ENCODE results near the gene C2CD3. TPM values are rescaled to one million over a fixed set of nuclear protein-coding genes. Genes with fewer than 3 reads are reported as not detected.

The C2CD3 gene
- polyA plus RNA-seq, 3 donors = 0.87 to 12.1 (median 2.9) TPM

DNA sequence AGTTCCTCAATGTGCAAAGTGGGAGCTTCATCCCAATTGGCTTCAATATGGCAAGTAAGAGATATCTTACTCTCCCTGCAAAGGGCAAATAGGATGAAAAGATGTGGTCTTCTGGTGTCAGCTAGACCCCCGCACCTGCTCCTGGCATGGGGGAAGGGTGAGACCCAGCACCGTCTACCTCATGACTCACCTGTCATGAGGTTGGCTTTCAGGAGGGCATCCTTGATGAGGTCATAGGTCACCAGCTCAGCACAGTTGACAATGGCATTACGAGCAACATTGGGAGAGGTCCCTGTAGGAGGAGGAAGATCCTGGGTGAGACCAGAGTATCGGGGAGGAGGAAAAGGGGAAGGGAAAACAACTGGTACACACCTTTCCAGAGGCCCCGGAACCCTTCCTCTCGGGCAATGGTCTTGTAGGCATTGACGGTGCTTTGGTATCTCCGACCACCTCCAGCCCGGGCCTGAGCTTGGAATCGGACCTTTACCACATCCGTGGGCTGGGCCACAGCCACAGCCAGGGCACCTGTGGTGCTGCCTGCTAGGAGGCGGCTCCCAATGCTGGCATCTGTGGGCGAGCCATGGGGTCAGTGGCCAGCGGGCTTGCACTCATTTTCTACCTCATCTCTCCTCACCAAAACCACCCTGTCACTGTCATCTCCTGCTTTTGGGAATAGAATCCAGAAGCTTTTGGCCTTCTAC lies 194.2 kb downstream of the C2CD3 start:
- H3K27ac Mint-ChIP-seq = peak overlapping the region in 5 of 7 donors; percentile 33 to 75 (median 62)
- intact Hi-C loops (cut with micrococcal nuclease) = no loop called here
- no peak overlapping the region for H2AFZ ChIP-seq (ENCODE audit: insufficient read depth, low read depth, low read length, poor library complexity, severe bottlenecking)
- TF ChIP-seq, protein P1, sequence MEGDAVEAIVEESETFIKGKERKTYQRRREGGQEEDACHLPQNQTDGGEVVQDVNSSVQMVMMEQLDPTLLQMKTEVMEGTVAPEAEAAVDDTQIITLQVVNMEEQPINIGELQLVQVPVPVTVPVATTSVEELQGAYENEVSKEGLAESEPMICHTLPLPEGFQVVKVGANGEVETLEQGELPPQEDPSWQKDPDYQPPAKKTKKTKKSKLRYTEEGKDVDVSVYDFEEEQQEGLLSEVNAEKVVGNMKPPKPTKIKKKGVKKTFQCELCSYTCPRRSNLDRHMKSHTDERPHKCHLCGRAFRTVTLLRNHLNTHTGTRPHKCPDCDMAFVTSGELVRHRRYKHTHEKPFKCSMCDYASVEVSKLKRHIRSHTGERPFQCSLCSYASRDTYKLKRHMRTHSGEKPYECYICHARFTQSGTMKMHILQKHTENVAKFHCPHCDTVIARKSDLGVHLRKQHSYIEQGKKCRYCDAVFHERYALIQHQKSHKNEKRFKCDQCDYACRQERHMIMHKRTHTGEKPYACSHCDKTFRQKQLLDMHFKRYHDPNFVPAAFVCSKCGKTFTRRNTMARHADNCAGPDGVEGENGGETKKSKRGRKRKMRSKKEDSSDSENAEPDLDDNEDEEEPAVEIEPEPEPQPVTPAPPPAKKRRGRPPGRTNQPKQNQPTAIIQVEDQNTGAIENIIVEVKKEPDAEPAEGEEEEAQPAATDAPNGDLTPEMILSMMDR (IDR thresholded peaks at IDR 0.05) = no peak
- H3K27ac ChIP-seq (ENCODE audit: low read depth in 1 of 2, low read length in 2 of 2) = peak overlapping the region in 1 of 2 donors; percentile 96
- peaks cover 96% of the 10 kb centered on the region for H4K20me1 ChIP-seq (ENCODE audit: insufficient read depth, low read length)
- H3K4me2 ChIP-seq (replicated peaks; ENCODE audit: extremely low read depth, low read length, poor library complexity, severe bottlenecking) = no peak overlapping the region
- 92% methylated on average over 14 of the region's 14 CpGs for WGBS (ENCODE audit: insufficient coverage)
- peaks cover 0 to 2% (median 0%) of the 10 kb centered on the region in 3 donors for H3K27me3 Mint-ChIP-seq (ENCODE audit: low read depth in 3 of 3)
- no peak overlapping the region for H3K4me3 Mint-ChIP-seq
- peaks cover 76% of the 10 kb centered on the region for H3K4me1 Mint-ChIP-seq
- no peaks in the 10 kb centered on the region for H3K9me3 ChIP-seq (replicated peaks in 1 of 2; ENCODE audit: control insufficient read depth in 1 of 2, insufficient read depth in 1 of 2, low read length in 2 of 2)
- DNase-seq = no peak
- H3K36me3 ChIP-seq (replicated peaks in 1 of 2; ENCODE audit: control insufficient read depth in 1 of 2, insufficient read depth in 2 of 2, low read length in 2 of 2) = peaks cover 62 to 84% of the 10 kb centered on the region in 2 donors
- H3K36me3 Mint-ChIP-seq = peaks cover 75 to 87% of the 10 kb centered on the region in 2 donors
- peaks cover 52% of the 10 kb centered on the region for H3K79me2 ChIP-seq (ENCODE audit: insufficient read depth, low read length)
- H3K4me3 ChIP-seq (replicated peaks in 1 of 3; ENCODE audit: low read depth in 2 of 3, low read length in 3 of 3) = no peak overlapping the region
- no peak overlapping the region for H3K9ac ChIP-seq (ENCODE audit: insufficient read depth, low read length, poor library complexity, severe bottlenecking)
- H3K27me3 ChIP-seq (ENCODE audit: control insufficient read depth in 2 of 2, insufficient read depth in 2 of 2, low read length in 2 of 2) = no peaks in the 10 kb centered on the region
- peaks cover 78 to 87% of the 10 kb centered on the region in 2 donors for H3K4me1 ChIP-seq (ENCODE audit: control insufficient read depth in 1 of 2, insufficient read depth in 2 of 2, low read length in 2 of 2)
- no peaks in the 10 kb centered on the region for H3K9me3 Mint-ChIP-seq

DNA sequence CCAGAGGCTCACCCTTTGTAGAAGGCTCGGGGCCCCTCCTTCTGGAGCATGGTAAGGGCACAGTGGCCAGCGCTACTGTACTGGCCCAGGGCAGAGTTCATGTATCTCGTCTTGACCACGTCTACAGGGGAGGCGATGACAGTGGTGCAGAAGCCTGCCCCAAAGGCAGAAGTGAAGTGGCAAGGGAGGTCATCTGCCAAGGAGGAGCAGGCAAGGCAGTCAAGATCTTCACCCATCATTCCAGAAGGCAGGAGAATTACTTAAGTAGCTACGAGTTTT lies 195.4 kb downstream of the C2CD3 start:
- peaks cover 55 to 73% of the 10 kb centered on the region in 2 donors for H3K36me3 ChIP-seq (replicated peaks in 1 of 2; ENCODE audit: control insufficient read depth in 1 of 2, insufficient read depth in 2 of 2, low read length in 2 of 2)
- DNase-seq = no peak
- peaks cover 40% of the 10 kb centered on the region for H3K79me2 ChIP-seq (ENCODE audit: insufficient read depth, low read length)
- no peak overlapping the region for H3K4me3 Mint-ChIP-seq
- no peak overlapping the region for H3K4me2 ChIP-seq (replicated peaks; ENCODE audit: extremely low read depth, low read length, poor library complexity, severe bottlenecking)
- TF ChIP-seq, protein P1 (IDR thresholded peaks at IDR 0.05) = no peak
- H3K27me3 ChIP-seq (ENCODE audit: control insufficient read depth in 2 of 2, insufficient read depth in 2 of 2, low read length in 2 of 2) = no peaks in the 10 kb centered on the region
- peaks cover 0 to 2% (median 0%) of the 10 kb centered on the region in 3 donors for H3K27me3 Mint-ChIP-seq (ENCODE audit: low read depth in 3 of 3)
- H3K36me3 Mint-ChIP-seq = peaks cover 64 to 75% of the 10 kb centered on the region in 2 donors
- WGBS (ENCODE audit: insufficient coverage) = 97% methylated on average over 5 of the region's 6 CpGs
- H3K9me3 ChIP-seq (replicated peaks in 1 of 2; ENCODE audit: control insufficient read depth in 1 of 2, insufficient read depth in 1 of 2, low read length in 2 of 2) = no peaks in the 10 kb centered on the region
- H3K9ac ChIP-seq (ENCODE audit: insufficient read depth, low read length, poor library complexity, severe bottlenecking) = no peak overlapping the region
- peaks cover 72% of the 10 kb centered on the region for H3K4me1 Mint-ChIP-seq
- no peaks in the 10 kb centered on the region for H3K9me3 Mint-ChIP-seq
- intact Hi-C loops (cut with micrococcal nuclease) = no loop called here
- H3K4me3 ChIP-seq (replicated peaks in 1 of 3; ENCODE audit: low read depth in 2 of 3, low read length in 3 of 3) = peak overlapping the region in 1 of 3 experiments; percentile 9
- H3K4me1 ChIP-seq (ENCODE audit: control insufficient read depth in 1 of 2, insufficient read depth in 2 of 2, low read length in 2 of 2) = peaks cover 66 to 75% of the 10 kb centered on the region in 2 donors
- no peak overlapping the region for H2AFZ ChIP-seq (ENCODE audit: insufficient read depth, low read depth, low read length, poor library complexity, severe bottlenecking)
- peak overlapping the region in 5 of 7 donors; percentile 39 to 86 (median 81) for H3K27ac Mint-ChIP-seq
- H3K27ac ChIP-seq (ENCODE audit: low read depth in 1 of 2, low read length in 2 of 2) = peak overlapping the region; percentile 12 to 61
- H4K20me1 ChIP-seq (ENCODE audit: insufficient read depth, low read length) = peaks cover 90% of the 10 kb centered on the region

All from CD14-positive monocyte (primary cell).